Uterus (tissue), 2 donors: ENCODE data around the gene UBE2R2.

Experiments used
- CTCF ChIP-seq, 4 experiments: fragments of 200-600 bp in 2 of 4; fragments of 450-650 bp in 2 of 4; sonication (generic) in 2 of 4; IDR thresholded peaks; one replicate each; pipeline ENCODE4 v1.5.1; 2016 to 2019; ENCODE audit warnings: antibody characterized with exemption in 4 of 4, mild to moderate bottlenecking in 2 of 4, moderate library complexity in 1 of 4
- POLR2A ChIP-seq, 2 donors: fragments of 450-650 bp; IDR thresholded peaks; one replicate each; pipeline ENCODE4 v1.6.1; 2016; ENCODE audit warnings: antibody characterized with exemption in 2 of 2, mild to moderate bottlenecking in 1 of 2, moderate library complexity in 1 of 2

GRCh38 chr9:33815781-33816180, 1.2 kb upstream of the UBE2R2 start:
- no peak for TF ChIP-seq CTCF (IDR thresholded peaks at IDR 0.05)
- no peak for TF ChIP-seq POLR2A (IDR thresholded peaks at IDR 0.05)
